Cerebellar cortex (tissue), 1 donor: ENCODE data around the gene TMEM53.

Experiments
- DNase-seq: peaks from one replicate; pipeline ENCODE4 v3.0.0-alpha.2; 2015; ENCODE audit warnings: low spot score

The TMEM53 gene

GRCh38 chr1:44647896-44648295 lies 26.4 kb downstream of the TMEM53 start:
- no peak for DNase-seq

- DNase-seq, result no peak
Measured at GRCh38 chr1:44646261-44647110, 27.8 kb downstream of the TMEM53 start.

- peak; percentile 50 for DNase-seq
Measured at GRCh38 chr1:44645476-44646244, 28.6 kb downstream of the TMEM53 start.

- no peak for DNase-seq
Measured at GRCh38 chr1:44644806-44645205, 29.5 kb downstream of the TMEM53 start.

GRCh38 chr1:44643721-44644334 lies 30.5 kb downstream of the TMEM53 start:
- no peak for DNase-seq

- DNase-seq, result no peak
Measured at GRCh38 chr1:44642925-44643324, 31.4 kb downstream of the TMEM53 start.

- DNase-seq, result no peak
Measured at GRCh38 chr1:44642255-44642654, 32.0 kb downstream of the TMEM53 start.

- DNase-seq, result no peak
Measured at GRCh38 chr1:44641126-44642102, 32.9 kb downstream of the TMEM53 start.

GRCh38 chr1:44640200-44640853 lies 34.0 kb downstream of the TMEM53 start:
- DNase-seq, result no peak

- DNase-seq, result no peak
Measured at GRCh38 chr1:44637702-44638411, 36.4 kb downstream of the TMEM53 start.

GRCh38 chr1:44636688-44637598 lies 37.3 kb downstream of the TMEM53 start:
- no peak for DNase-seq

GRCh38 chr1:44636083-44636687 lies 38.1 kb downstream of the TMEM53 start:
- peak; percentile 74 for DNase-seq

- no peak for DNase-seq
Measured at GRCh38 chr1:44635439-44635838, 38.8 kb downstream of the TMEM53 start.

GRCh38 chr1:44634606-44635189 lies 39.6 kb downstream of the TMEM53 start:
- no peak for DNase-seq

- no peak for DNase-seq
Measured at GRCh38 chr1:44632598-44632997, 41.7 kb downstream of the TMEM53 start.

- peak; percentile 87 for DNase-seq
Measured at GRCh38 chr1:44631647-44632539, 42.4 kb downstream of the TMEM53 start.

- DNase-seq, result no peak
Measured at GRCh38 chr1:44631333-44631646, 43.0 kb downstream of the TMEM53 start.

GRCh38 chr1:44630116-44630515 lies 44.2 kb downstream of the TMEM53 start:
- no peak for DNase-seq
